ENCODE data around the gene SNTG2.

SNTG2 gene

DNA sequence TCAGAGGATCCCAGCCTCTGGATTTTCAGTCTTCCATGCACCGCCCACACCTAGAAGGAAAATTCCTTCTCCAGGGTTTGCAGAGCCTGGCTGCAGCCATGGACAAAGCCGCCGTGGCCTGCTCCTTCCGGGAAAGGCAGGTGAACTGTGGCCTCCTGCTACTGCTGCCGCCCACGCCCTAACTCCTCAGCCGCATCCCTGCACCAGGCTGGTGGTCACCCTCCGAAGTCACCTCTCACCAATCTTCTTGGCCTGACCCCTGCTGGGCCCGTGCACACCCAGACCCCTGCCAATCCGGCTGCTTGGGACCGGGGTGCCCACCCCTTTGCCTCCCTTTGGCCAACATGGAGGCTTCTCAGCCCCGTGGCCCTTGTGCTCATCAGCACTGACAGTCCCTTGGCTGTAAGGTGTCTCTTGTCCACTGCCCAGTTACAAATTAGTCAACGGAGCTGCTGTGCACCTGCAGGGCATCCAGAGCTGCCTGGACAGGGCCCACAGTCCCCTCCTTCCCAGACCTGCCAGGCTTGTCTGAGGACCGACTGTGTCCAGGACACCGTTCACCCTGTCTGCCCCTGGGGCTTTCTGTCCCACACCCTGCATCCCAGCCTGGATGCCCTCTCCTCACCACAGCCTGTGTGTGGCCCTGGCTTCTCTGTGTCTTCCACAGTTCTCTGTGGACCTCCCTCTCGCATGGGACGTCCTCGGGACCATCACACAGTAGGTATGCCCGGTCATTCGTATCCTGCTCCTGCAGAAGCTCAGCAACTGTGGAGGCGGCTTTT, 332.6 kb downstream of the SNTG2 start:
- DNase-seq (ENCODE audit: low spot score) = no peak

GRCh38 chr2:1283871-1284270, 333.2 kb downstream of the SNTG2 start:
- DNase-seq (ENCODE audit: low spot score) = no peak

DNA sequence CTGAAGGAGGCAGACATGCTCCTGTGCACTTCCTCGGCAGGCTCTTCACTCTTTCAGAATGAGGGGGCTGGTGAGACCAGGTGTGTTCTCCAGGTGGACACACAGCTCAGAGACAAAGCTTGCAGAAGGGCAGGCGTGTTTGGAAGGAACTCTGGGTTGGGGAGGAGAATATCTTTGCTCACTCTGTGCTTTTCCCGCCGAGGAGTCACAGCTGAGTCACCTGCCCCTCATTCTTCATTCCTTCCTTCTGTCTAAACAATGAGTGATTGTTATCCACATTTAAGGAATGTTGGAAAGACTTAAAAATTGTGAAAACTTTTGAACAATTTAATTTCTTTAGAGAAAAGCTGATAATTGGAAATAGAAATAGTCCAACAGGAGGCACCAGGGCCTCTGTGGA, 336.3 kb downstream of the SNTG2 start:
- no peak for DNase-seq (ENCODE audit: low spot score)

- no peak for DNase-seq (ENCODE audit: low spot score)
Measured at GRCh38 chr2:1287427-1287826, 336.8 kb downstream of the SNTG2 start.

GRCh38 chr2:1294900-1295299, 344.3 kb downstream of the SNTG2 start:
- DNase-seq (ENCODE audit: low spot score) = no peak

- DNase-seq (ENCODE audit: low spot score) = no peak
Measured at GRCh38 chr2:1295740-1296139, 345.1 kb downstream of the SNTG2 start.

GRCh38 chr2:1297372-1298159, 346.9 kb downstream of the SNTG2 start:
- DNase-seq (ENCODE audit: low spot score) = no peak

- no peak for DNase-seq (ENCODE audit: low spot score)
Measured at GRCh38 chr2:1299043-1299442, 348.4 kb downstream of the SNTG2 start.

DNA sequence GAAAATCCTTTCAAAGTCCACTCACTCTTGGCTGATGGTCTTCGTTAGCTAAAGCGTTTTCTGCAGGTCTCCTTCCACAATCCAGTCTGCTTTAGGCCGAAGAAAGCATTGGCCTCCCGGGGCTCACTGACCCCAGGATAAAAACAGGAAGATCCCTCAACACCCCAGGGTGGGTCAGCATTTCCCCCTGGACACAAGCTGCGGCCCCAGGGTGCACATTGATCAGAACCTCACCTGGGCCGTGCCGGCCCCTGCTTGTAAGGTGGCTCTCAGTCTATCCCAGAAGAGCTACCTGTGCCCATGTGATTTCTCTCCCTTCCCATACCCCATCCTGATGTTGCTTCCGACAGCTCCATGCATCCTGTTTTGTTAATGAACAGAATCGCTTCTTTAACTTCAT, 349.6 kb downstream of the SNTG2 start:
- no peak for DNase-seq (ENCODE audit: low spot score)

- DNase-seq (ENCODE audit: low spot score) = no peak
Measured at GRCh38 chr2:1301056-1301455, 350.4 kb downstream of the SNTG2 start.

DNA sequence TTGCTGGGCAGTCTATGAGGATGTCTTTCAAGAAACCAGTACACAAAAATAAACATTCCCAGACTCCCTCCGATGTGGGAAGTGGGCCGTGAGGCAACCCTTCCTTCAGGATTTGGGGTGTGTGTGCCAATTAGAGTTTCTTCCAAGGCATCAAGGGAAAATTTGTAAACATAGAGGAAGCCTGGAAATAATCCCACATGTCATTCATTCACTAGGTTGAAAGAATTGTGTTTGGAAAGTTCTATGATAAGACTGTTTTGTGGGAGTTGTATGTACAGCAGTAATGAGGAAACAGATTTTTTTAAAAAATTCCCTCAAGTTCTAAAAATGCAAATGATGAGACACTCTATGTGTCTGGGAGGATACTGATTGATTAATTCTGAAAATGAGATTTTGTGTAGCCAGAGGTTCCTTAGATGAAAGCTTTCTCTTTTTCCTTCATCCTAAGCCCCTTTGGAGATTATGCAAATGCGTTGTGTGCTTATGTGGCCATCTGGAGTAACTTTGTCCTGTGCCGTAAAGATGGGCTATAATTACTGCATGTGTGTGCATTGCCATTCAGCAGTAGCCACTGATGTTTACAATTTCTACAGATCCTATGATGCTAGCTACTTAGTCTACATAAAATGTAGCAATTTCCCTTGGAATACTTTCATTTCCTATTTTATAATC, 354.8 kb downstream of the SNTG2 start:
- DNase-seq (ENCODE audit: low spot score) = no peak

DNA sequence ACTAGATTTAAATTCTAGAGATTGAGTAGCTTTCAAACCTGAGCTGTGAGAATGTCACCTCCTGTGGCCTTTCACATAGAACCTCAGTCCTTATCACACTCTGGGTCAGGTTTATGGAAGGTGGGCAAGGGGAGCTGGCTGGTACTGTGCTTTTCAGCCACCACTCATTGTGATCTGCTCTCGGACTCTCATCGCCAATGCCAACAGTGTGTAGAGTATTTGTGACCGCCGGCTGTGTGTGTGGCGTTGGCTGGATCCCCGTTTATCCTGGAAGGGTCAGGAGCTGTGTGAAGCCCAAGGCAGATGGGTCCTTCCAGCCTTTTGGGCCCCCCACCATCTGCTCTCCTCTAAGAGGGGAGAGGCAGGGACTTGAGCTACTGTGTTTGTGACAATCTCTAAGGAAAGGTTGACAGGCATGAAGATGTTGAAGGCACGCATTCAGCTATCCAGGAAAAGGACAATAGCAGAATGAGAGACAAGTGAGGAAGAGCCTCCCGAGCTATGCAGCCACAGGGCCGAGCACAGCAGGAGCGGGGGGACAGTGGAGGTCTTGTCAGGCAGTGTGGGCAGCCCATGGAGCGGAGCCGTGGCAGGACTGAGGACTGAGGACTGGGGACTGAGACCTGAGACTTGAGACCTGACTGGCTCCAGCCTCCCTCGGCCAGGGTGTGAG, 355.5 kb downstream of the SNTG2 start:
- DNase-seq (ENCODE audit: low spot score) = no peak

GRCh38 chr2:1306687-1307516, 356.3 kb downstream of the SNTG2 start:
- DNase-seq (ENCODE audit: low spot score) = no peak

DNA sequence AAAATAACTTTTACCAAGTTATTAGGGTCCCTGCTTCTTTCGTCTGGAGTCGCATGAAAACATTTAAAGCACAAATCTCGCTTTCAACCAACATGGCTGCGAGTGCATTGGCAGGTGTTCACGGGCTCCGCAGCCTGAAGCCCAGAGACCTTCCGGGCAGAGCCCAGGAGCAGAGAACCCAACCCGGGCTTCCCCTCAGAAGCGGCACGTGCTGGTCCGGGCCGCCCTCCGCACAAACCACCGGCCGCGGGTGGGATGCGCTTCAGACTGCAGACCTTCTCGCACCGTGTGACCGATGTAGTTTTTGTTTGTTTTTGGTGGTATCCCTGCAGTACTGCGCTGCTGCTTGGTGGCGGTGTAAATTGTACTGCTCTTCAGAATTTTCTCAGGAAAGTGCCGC, 357.0 kb downstream of the SNTG2 start:
- no peak for DNase-seq (ENCODE audit: low spot score)

DNA sequence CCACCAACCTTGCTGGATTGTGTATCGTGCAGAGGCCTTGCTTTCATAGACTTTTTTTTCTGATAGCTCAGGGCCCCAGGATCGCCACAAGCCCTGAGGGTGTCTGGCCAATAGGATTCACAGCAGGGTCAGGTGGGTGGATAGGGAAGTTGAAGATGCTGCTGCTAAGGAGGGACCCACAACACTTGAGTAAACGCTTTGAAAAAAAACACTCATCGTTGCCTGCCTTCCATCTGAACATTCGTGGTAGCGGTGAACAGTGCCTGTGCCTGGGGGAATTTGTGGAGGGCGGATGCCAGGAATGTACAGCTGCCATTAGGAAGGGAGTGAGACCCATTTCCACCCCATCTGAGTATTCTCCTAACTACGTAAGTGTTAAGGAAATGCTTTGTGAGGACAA, 358.0 kb downstream of the SNTG2 start:
- DNase-seq (ENCODE audit: low spot score) = no peak

- no peak for DNase-seq (ENCODE audit: low spot score)
Measured at GRCh38 chr2:1309507-1309906, 358.9 kb downstream of the SNTG2 start.

DNA sequence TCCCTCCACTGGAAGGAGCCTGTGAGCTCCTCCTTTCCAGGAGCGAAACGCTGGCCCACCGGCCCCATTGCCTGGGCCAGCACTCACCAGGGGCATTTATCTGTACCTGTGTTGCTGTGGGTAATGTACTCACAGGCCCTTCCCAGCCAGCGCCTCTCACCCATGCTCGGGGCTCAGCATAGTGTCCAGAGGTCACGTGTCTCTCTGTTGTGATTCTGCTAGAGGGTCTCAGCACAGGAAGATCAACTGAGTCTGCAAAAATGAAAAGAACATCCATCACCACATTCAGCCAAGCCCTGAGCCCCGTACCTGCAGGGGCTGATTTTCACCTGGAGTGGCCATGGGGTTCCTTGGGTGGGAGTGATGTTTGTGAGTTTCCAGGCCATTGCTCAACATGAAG, 359.6 kb downstream of the SNTG2 start:
- no peak for DNase-seq (ENCODE audit: low spot score)

GRCh38 chr2:1310866-1311265, 360.2 kb downstream of the SNTG2 start:
- DNase-seq (ENCODE audit: low spot score) = no peak

DNA sequence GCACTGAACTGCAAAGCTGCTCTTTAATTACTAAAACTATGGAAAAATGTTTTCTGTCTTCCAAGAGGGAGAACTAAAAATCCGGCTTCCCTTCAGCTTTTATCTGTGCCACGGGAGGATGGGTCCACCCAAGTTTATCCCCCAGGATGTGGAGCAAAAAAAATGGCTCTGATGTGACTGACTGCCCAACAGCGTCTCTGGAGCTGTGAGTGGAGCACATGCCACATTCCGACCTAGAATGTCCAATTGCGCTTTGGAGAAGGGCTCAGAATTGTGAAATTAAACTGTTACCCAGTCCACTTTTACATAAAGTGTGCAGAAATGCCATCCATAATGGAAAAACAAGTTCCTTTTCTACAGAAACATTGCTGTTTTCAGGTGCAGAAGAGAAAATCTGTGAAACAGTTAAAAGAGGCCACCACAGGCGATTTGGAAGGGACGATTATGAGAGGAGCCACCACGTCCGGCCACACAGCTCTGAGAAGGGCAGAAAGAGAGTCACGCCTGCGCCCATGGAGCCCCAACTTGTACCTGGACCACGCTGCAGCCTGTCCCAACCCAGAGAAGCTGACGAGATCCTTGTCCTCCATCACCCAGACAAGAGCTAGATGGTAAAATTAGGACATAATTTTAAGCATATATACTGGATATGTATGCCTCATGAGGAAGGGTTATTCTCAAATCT, 362.7 kb downstream of the SNTG2 start:
- DNase-seq (ENCODE audit: low spot score) = no peak

GRCh38 chr2:1314254-1314653, 363.6 kb downstream of the SNTG2 start:
- DNase-seq (ENCODE audit: low spot score) = no peak

Measured in Ammon's horn (tissue), 1 donor.